HG03097 (cell line): ENCODE results near the gene ADGRG7.
A peak's percentile ranks its signal among the peaks of the same experiment; 100 is the strongest.

Experiments used
- ATAC-seq: cut with Tn5 transposase; IDR thresholded peaks from one replicate; pipeline ENCODE4 v1.9.1; 2021; ENCODE audit not compliant: unreplicated experiment, low FRiP score

The ADGRG7 gene

DNA sequence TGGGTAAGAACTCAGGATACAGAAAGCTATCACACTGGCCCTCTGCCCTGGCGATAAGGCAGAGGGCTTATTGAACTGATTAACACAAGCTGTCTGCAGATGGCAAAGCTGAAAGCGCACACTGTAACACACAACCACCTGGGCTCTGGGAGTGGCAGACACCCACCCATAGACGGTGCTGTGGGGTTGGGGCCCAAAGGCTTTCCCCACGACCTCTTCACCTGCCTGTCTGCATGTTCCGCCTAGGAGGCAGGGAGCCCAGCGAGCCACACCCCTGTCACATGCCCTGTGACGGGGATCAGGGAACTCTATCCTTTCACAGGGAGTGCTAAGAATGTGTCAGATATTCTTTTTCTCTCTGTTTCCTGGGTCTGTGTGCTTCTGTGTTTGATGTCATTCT lies 87.8 kb downstream of the ADGRG7 start:
- no peak for ATAC-seq

DNA sequence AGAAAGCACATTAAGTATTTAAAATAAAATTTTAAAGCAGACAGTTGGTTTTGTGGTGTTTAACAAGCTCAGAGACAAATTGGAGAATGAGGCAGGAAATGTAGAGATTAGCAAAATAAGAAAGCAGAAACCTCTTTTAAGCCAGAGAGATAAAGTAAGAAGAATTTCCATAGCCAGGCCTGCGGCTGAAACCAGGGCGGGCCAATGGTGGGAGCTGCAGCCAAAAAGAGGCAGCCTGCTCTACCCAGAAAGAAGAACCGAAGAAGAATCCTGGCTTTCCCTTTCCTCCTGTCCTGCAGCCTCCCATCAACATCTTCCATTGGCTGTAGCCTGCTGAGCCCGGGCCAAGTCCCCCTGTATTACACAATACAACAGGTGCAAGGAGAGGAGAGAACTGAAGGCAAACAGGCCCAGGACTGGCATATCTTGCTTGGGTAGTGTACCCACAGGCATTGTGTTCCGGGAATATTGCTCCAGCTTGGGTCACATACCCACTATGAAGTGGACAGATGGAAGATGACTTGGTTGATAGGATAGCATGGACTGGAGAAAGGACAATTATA lies 88.4 kb downstream of the ADGRG7 start:
- no peak for ATAC-seq

DNA sequence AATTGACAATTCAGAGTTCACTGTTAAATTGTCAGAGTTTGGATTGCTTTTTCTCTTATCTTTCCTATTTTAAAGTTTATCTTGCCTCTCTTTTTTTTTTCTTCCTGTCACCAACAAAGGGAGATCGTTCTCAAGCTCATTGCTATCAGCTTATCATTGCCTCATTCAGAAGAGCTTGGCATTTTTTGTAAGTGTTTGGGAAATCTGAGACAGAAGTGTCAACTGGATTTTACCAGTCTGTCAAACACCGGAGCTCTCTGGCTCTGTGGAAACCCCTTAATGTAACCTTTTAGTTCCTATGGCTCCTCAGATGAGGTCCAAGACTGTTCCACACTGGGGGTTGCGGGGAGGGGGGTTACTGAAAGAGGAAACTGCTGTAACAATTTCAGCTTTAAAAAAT lies 89.3 kb downstream of the ADGRG7 start:
- no peak for ATAC-seq

DNA sequence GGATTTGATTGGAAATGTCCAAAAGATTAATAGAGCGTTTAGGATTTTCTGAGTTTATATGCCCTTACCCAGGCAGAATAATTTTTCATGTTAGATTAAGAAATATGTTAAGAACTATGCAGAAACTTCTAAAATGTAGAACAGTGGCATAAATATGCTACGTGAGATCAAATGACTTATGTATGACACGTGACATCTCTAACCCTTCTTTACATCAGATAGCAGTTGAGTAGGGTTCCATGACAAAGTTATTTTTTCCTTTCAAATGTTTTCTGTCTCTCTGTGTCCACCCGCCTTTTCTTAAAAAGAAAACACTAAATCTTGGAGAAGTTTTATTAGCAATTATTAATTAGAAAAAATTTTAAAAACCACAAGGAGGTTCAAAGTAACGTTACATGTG lies 91.3 kb downstream of the ADGRG7 start:
- ATAC-seq, result no peak

DNA sequence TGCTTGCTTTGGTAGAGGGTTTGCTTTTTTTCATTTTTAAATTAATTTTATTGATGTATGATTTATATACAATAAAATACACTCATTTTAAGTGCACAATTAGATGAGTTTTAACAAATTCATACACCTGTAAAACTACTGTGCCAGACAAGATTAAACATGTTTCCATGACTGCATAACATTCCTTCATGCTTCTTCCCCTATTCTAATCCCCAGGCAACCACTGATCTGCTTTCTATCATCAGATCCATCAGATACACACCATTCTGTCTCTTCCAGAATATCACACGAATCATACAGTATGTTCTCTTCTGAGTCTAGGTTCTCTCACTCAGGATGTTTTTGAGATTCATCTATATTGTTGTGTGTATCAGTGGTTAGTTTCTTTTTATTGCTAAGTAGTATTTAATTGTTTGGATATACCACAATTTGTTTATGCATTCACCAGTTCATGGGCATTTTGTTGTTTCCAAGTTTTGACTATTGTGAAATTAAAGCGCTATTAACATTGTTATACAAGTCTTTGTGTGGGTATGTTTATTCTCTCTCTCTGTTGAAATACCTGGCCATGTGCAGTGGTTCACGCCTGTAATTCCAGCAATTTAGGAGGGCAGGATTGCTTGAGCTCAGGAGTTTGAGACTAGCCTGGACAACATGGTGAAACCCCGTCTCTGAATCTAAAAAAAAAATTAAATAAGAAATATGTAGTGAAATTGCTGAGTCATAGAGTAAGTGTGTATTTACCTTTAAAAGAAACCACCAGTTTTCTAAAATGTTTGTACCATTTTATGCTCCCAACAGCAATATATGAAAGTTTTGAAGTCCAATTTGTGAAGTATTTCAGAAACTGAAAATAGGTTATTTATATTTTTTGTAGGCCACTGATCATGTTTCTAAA lies 92.9 kb downstream of the ADGRG7 start:
- no peak for ATAC-seq

DNA sequence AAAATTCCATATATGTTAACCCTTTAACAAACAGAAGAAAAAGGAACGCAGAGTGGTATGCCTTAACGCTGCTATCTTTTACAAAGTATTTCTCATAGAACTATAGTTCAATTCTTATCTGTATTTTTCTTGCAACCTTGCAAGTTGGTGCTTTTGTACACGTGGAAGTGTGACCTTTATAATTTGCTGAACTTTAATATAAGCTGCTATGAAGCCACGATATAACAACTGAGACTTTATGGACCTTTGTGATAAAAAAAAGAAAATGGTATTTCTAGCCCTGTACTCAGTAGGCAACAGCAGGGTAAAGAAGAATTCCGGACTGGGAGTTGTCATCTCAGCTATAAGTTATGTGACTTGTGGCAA lies 93.6 kb downstream of the ADGRG7 start:
- ATAC-seq, result no peak

DNA sequence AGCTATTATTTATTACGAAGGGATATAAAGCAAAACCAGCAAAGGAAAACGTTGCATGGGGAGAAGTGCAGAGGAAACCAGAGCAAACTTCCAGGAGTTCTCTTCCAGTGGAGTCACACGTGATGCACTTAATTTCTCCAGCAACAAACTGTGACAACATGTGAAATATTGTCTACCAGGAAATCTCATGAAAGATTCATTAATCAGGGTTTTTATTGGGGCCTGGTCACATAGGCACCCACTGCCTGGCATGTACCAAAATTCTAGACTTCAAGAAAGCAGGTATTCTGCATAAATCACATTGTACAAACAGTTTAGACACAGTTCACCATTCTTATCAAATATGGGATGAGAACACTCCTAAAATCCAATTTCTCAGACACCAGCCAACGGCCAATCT lies 94.5 kb downstream of the ADGRG7 start:
- ATAC-seq, result no peak

DNA sequence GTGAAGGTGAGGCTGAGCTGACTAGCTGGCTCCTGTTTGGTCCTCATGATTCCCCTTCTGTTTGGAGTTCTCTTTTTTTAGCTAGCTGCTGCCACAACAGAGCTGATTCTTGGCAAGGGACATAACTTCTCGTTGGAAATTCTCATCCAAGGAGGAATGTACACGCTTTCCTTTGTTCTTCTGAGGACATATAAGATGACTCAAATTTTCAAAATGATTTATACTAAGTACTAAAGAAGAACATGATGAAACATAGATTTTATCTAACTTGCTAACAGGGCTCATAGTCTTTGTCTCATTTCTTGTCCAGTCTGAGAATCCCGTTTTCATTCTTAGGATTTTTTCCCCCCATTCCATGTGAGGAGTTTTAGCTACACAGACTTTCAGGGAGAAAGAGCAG lies 97.0 kb downstream of the ADGRG7 start:
- no peak for ATAC-seq

DNA sequence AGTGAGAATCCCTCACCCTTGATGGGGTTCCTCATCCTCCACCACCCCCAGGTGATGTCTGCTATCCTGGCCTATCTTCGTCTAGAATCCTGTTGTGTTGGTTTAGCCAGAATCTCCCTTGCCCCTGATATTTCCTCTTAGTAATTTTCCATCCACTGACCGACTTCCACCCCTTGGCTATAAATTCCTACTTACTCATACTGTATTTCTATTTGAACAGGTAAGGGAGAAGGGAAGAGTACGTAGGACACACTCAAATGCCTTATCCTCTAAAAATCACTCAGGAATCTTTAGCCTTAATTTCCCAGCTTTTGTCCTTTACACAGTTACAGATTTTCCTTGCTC lies 99.2 kb downstream of the ADGRG7 start:
- ATAC-seq, result no peak

DNA sequence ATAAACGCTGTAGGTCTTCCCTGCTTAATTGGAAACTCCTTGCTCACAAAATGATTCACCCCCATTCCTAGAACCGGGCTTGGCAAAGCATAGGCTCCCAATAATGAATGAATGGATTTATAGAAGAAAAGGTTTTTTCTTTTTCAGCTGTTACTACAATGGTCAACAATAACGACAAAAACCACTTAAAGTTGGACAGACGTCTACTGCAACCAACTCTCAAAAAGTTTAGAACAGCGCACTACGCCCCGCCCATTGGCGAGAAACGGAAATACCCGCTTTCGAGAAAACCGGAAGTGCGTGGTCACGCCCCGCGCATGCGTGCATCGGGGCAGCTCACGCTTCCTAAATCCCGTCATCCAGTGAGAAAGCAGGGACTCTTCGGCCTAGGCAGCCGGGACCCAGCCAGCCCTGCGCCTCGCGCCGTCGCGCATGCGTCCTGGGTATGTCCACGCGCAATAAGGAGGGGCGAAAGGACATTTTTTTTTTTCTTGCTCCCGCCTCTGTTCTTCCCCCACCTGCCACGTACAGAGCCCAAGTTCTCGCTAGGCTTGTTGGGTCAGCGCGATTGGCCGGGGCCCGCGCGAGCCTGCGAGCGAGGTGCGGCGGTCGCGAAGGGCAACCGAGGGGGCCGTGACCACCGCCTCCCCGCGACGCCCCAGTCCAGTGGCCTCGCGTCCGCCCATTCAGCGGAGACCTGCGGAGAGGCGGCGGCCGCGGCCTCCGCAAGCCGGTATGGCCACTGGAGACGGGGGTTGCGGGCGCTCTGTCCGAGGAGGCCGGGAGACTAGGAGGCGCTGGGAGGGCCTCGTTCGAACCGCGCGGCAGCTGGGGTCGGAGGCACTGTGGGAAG lies 99.8 kb downstream of the ADGRG7 start, which contains the start of gene TFG:
TFG (plus strand) TSS at position 506 of the 853 bp plus-strand sequence. CDS start 4,192 bp downstream, outside the sequence.
- peak; percentile 95 for ATAC-seq

DNA sequence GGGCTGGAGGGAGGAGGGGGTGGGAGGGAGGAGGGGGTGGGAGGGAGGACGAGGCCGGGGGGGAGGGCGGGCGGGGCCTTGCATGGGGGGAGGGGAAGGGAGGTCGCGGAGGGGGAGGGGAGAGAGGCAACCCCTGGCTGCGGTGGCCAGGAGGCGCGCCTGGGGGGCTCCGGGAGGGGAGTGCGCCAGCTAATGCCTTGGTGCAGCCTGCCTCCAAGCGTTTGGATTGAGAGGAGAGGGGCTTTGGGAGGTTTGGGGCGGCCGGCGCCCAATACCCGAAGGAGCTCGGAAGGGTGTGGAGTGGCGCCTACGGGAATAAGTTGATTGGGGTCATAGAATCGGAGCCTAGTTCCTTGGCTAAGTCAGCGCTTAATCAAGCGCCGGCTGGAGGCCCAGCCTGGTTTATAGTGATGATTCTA lies 100.5 kb downstream of the ADGRG7 start:
- ATAC-seq, result no peak

DNA sequence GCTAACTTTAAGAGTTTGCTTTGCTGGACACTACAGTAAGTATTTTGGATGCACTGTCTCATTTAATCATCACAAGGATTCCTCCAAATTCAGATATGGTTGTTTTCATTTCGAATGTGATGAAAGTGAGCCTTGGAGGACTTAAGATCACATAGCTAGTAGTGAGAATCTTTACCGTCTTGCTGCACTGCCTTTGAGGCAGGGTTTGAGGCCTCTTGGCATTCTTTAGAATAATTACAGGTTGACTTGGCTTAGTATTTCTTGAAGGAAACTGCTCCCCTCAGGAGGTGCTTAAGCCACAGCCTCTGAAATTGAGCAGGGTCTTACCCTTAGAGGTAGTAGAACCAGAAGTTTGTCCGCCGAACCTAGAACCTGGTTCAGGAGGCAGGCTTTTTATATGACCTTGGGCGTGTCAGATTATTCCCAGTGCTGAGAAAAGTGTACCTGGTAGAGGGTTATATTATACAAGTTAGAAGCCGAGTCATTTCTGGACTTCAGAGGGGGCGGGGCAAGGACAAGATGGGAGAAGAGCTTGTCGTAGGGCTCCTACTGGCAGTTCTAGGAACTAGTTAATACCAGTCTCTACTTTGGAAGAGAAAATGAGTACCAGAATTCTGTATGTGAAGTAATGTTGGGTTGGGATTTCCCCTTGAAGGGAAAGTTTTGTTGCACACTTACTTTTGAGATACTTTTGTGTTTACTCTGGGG lies 101.0 kb downstream of the ADGRG7 start:
- ATAC-seq, result peak; percentile 25

DNA sequence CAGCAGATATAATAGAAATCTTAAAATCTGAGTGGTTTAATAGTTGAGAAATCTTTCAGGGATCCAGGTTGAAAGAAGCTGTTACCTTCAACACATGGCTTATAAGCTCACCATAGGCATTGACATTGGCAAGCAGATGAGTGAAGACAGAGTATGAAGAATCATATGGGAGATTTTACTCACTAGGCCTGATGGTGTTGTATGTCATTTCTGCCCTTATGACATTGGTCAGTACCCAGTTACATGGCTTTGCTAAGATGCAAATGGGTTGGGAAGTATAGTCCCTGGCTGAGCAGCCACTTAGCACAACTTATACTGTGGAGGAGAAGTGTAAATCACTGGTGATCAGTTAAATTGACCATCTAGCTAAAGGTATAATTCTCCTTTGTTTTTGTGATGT lies 105.8 kb downstream of the ADGRG7 start:
- no peak for ATAC-seq

DNA sequence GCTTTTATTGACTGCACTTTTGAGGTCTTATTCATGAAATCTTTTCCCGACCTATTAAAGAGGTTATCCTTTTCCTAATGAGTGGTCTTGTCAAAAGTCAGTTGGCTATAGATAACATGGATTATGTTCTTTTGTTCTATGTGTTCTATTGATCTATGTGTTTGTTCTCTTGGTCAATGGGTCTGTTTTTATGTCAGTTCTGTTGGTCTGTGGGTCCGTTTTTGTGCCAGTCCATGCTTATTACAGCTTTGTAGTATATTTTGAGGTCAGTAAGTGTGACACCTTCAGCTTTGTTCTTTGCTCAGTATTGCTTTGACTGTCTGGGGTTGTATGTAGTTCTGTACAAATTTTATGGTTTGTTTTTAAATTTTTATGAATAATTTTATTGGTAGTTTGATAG lies 107.7 kb downstream of the ADGRG7 start:
- no peak for ATAC-seq

DNA sequence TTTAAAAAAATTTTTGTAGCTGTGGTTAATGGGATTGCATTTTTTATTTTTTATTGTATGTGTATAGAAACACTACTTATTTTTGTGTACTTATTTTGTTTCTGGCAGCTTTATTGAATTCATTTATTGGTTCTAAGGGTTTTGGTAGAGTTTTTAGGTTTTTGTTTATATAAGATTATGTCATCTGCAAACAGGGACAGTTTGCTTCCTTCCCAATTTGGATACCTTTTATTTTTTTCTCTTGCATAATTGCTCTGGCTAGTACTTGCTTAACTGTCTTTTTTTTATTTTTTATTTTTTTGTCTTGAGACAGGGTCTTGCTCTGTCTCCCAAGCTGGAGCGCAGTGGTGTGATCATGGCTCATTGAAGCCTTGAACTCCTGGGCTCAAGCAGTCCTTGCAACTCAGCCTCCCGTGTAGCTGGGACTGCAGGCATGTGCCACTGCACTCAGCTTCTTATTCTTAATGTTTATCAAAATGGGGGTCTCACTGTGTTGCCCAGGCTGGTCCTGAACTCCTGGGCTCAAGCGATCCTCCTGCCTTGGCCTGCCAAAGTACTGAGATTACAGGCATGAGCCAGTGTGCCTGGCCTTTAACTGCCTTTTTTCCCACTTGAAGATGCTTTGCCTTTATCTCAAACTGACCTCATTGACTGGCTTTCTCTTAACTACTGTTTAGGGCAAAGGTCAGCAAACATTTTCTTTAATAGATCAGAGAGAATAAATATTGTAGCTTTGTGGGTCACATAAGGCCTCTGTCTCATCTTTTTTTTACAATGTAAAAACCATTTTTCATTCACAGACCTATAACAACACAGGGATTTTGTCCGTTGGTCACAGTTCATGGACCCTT lies 108.5 kb downstream of the ADGRG7 start:
- no peak for ATAC-seq

DNA sequence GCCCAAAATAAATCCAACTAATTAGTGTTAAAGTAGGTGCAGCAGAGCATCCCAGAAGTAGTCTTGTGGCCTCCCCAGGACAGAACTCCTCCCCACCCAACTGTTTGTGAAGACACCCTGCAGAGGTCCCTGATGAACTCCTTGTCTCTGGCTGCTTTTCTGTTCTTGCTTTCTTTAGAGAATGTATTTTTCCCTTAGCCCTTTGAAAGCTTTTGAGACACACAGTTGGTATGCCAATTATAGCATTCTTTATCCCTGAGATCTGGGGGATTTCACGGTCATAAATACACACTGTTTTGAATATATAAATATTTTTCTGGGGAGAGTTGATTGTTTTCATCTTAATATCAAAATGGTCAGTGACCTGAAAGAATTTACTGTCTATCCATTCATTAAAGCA lies 109.7 kb downstream of the ADGRG7 start:
- no peak for ATAC-seq

DNA sequence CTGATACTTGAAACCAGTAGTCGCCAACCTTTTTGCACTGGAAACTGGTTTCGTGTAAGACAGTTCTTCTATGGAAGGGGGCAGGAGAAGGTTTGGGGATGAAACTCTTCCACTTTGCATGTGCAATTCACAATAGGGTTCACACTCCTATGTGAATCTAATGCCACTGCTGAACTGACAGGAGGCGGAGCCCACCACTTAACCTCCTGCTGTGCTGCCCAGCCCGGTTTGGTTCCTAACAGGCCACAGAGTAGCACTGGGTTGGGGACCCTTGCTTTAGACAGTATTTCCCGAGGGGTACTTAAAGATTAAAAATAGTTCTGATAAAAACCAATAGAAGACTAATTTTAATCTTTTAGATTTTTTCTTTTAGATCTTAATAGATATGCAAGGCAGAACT lies 111.0 kb downstream of the ADGRG7 start:
- no peak for ATAC-seq

DNA sequence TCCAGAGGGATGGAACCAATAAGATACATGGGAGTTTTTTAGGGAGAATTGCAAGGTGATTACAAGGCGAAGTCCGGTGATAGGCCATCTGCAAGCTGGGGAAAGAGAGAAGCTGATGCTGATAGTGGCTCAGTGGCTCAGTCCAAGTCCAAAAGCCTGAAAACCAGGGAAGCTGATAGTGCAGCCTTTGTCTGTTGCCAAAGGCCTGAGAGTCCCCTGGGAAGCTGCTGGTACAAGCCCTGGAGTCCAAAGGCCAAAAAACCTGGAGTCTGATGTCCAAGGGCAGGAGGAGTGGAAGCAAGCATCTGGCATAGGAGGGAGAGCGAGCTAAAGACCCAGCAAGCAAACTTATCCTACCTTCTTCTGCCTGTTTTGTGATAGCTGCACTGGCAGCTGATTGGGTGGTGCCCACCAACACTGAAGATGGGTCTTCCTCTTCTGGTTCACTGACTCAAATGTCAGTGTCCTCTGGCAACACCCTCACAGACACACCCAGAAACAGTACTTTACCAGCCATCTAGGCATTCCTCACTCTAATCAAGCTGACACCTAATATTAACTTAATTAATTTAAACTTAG lies 116.6 kb downstream of the ADGRG7 start:
- ATAC-seq, result no peak

DNA sequence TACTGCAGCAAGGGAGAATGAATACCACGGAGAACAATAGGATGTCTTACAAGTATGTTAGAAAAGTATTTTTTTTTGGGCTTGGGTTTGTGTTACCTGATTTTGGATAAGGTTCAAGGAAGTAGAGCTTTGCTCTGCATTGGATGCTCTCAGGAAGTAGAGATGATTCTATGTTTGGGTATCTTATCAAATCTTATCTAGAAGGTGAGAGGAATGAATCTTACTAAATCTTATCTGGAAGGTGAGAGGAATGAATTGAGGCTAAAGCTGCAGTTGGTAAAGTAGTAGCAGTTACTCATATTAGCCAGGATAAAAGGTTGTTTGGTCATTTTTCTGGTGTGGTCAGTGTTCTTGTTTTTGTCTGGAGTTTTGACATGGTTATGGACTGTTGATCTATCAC lies 117.3 kb downstream of the ADGRG7 start:
- no peak for ATAC-seq

DNA sequence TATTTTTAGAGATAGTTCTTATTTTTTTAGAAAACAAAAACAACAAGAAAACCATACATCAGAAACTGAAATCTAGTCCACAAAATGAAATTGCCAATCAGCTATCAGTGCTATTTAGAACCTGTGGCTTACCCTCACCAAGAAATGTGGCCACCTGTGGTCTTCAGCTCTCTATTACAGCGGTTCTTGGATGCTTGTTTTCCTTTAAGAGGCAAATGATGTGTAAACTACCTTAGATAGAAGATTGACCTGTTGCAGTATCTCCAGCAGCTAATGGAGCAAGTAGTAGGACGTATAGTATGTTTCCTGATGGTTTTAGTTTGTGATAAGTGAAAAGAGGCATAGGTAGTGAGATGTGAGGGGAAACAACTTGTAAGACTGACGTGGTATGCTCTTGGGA lies 121.1 kb downstream of the ADGRG7 start:
- ATAC-seq, result no peak
